ENCODE results near the gene SNED1. TPM values are rescaled to one million over a fixed set of nuclear protein-coding genes. Genes with fewer than 3 reads are reported as not detected.

Gene SNED1
- total and polyA plus RNA-seq, 9 of the 15 experiments (the other 6 are each of a cell fraction or from before 2014, with no cell fraction given), result 0.03 to 0.07 (median 0.05) TPM; not detected in 5

GRCh38 chr2:240965905-240966456 lies 32.4 kb upstream of the SNED1 start:
- no peak overlapping the region for H3K9ac ChIP-seq (ENCODE audit: insufficient read depth in 1 of 2, low read depth in 2 of 2, low read length in 2 of 2)
- H3K27ac ChIP-seq (ENCODE audit: extremely low read depth, low read depth, low read length), result no peak overlapping the region
- in situ Hi-C loops (cut with MboI), result no loop called here
- peaks cover 1 to 26% of the 10 kb centered on the region in 2 experiments; a peak in 3 of 5 replicates for H3K27me3 ChIP-seq (ENCODE audit: control insufficient read depth in 2 of 2, insufficient read depth in 2 of 2, low read length in 2 of 2)
- no peaks in the 10 kb centered on the region for H4K20me1 ChIP-seq (replicated peaks; ENCODE audit: control insufficient read depth, insufficient read depth, low read length)
- CTCF ChIA-PET (ENCODE audit: low intra/inter-chr PET ratio), result no interaction called here
- H2AFZ ChIP-seq (ENCODE audit: low read depth, low read length), result no peak overlapping the region
- no TSS peak for BruUV-seq (replicated peaks)
- H3K4me3 ChIP-seq, result no peak overlapping the region
- H3K9me3 ChIP-seq (replicated peaks; ENCODE audit: control insufficient read depth, insufficient read depth, low read depth, low read length), result no peaks in the 10 kb centered on the region
- no peak overlapping the region for H3K4me2 ChIP-seq (ENCODE audit: insufficient read depth, low read length)
- FAIRE-seq (no peak), ATAC-seq (no peak), DNase-seq (ENCODE audit: extremely low read depth in 1 of 4, low spot score in 3 of 4) (no peak)
- H3K79me2 ChIP-seq (ENCODE audit: control insufficient read depth, insufficient read depth, low read length), result no peaks in the 10 kb centered on the region
- POLR2A ChIA-PET, result no interaction called here
- TF ChIP-seq NR2F6 (CRISPR knock-in tag; IDR thresholded peaks at IDR 0.05), result no peak
- TF ChIP-seq ZNF146 (CRISPR knock-in tag; IDR thresholded peaks at IDR 0.05; ENCODE audit: unreplicated experiment), result no peak
- no peak for TF ChIP-seq ZNF79 (CRISPR knock-in tag; IDR thresholded peaks at IDR 0.05; ENCODE audit: low read depth)
- no peak for TF ChIP-seq CAMTA2 (CRISPR knock-in tag; conservative IDR thresholded peaks at IDR 0.05)
- no peak for TF ChIP-seq PCBP1 (IDR thresholded peaks at IDR 0.05; ENCODE audit: low read depth, low read length, poor library complexity, severe bottlenecking)
- no peak for TF ChIP-seq MIER1 (IDR thresholded peaks at IDR 0.05; ENCODE audit: low read depth)
- no peak for TF ChIP-seq ZNF507 (tag; conservative IDR thresholded peaks at IDR 0.05)
- TF ChIP-seq FIP1L1 (IDR thresholded peaks at IDR 0.05; ENCODE audit: low read depth, low read length, poor library complexity, severe bottlenecking), result no peak
- TF ChIP-seq SMARCA4 (IDR thresholded peaks at IDR 0.05), result no peak
- TF ChIP-seq MXI1 (IDR thresholded peaks at IDR 0.05; ENCODE audit: low read depth, low read length), result no peak
- TF ChIP-seq ZNF217 (CRISPR knock-in tag; IDR thresholded peaks at IDR 0.05), result no peak
- no peak for TF ChIP-seq ETS2 (tag; IDR thresholded peaks at IDR 0.05; ENCODE audit: borderline replicate concordance, poor library complexity, severe bottlenecking)
- no peak for TF ChIP-seq FOXK2 (conservative IDR thresholded peaks at IDR 0.05 in 1 of 2, IDR thresholded peaks at IDR 0.05 in 1 of 2; ENCODE audit: low read depth in 2 of 2)
- TF ChIP-seq PHF21A (IDR thresholded peaks at IDR 0.05; ENCODE audit: borderline replicate concordance, low read depth), result no peak
- TF ChIP-seq CBX3 (IDR thresholded peaks at IDR 0.05; ENCODE audit: borderline replicate concordance in 1 of 2, low read length in 2 of 2), result no peak
- TF ChIP-seq ETV1 (tag; conservative IDR thresholded peaks at IDR 0.05; ENCODE audit: low read depth), result no peak
- peaks cover 0 to 9% of the 10 kb centered on the region in 2 experiments; a peak in 1 of 5 replicates for H3K4me1 ChIP-seq (replicated peaks in 1 of 2; ENCODE audit: control insufficient read depth in 2 of 2, insufficient read depth in 2 of 2, low read length in 2 of 2)
- H3K36me3 ChIP-seq (ENCODE audit: control insufficient read depth, insufficient read depth, low read length), result no peaks in the 10 kb centered on the region
- intact Hi-C loops (cut with micrococcal nuclease), result no loop called here
- H3K9me1 ChIP-seq (ENCODE audit: control insufficient read depth, insufficient read depth, low read length), result no peaks in the 10 kb centered on the region
- 3% methylated on average over 17 of the region's 28 CpGs for WGBS (ENCODE audit: insufficient coverage, low coverage, missing lambda C conversion rate)
